SH-SY5Y (cell line): Measurements from ENCODE around the gene OGFOD1.

ENCODE experiments used
- GATA2 ChIP-seq: IDR thresholded peaks from 2 replicates; pipeline ENCODE4 v1.6.1; 2011; ENCODE audit warnings: mild to moderate bottlenecking, low read depth, low read length
- GATA3 ChIP-seq: IDR thresholded peaks from 2 replicates; pipeline ENCODE4 v1.6.1; 2011; ENCODE audit warnings: low read depth, mild to moderate bottlenecking, low read length, moderate library complexity

DNA sequence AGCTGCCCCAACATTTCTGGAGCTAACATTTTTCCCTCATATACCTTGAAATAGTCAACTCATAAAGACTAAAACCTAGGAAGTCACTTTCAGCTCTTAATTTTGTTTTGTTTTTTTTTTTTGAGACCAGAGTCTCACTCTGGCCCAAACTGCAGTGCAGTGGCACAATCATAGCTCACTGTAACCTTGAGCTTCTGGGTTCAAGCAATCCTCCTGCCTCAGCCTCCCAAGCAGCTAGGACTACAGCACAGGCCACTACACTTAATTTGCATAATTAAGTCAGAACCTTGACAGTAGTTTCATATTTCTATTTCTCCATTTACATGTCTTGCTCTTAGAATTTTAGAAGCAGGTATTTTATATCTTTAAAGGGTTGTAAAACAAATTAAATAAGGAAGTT, 30.7 kb upstream of the OGFOD1 start:
- no peak for TF ChIP-seq GATA2
- TF ChIP-seq GATA3, result no peak
